Measurements from ENCODE around the gene P3R3URF. TPM values are rescaled to one million over a fixed set of nuclear protein-coding genes. Genes with fewer than 3 reads are reported as not detected.

P3R3URF gene
- total RNA-seq, 1 donor from 2014 or later: not detected

GRCh38 chr1:46158312-46159281 lies 17.7 kb downstream of the P3R3URF start:
- Mint-ChIP-seq H3K36me3 (ENCODE audit: low read depth) (no peaks in the 10 kb centered on the region), H3K4me1 (no peaks in the 10 kb centered on the region), H3K27ac (no peak overlapping the region), H3K9me3 (no peaks in the 10 kb centered on the region), H3K27me3 (peaks cover 5% of the 10 kb centered on the region), H3K4me3 (no peak overlapping the region)
- POLR2A ChIA-PET: no interaction called here
- DNase-seq: no peak
- no peak for ATAC-seq (ENCODE audit: low read depth)
- CTCF ChIA-PET: no interaction called here
- intact Hi-C loops (cut with micrococcal nuclease): no loop called here
- TF ChIP-seq CTCF (IDR thresholded peaks at IDR 0.05): no peak

DNA sequence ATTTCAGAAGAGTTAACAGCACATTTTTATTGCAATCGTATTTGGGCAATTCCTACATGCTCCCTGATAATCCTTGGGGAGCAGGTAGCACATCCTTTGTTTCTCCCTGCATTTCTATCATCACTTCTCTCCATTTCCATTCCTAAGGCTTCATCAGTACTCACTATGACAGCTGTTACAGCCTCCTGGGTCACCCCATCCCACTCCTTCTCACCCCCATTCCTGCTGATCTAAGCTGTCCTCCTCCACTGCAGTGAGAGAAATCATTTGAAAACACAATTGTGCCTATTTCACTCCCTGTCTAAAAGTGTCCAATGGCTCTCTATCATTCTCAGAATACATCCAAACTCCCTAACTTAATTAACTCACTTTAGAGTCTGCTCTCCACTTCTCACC lies 18.4 kb downstream of the P3R3URF start:
- CTCF ChIA-PET: no interaction called here

DNA sequence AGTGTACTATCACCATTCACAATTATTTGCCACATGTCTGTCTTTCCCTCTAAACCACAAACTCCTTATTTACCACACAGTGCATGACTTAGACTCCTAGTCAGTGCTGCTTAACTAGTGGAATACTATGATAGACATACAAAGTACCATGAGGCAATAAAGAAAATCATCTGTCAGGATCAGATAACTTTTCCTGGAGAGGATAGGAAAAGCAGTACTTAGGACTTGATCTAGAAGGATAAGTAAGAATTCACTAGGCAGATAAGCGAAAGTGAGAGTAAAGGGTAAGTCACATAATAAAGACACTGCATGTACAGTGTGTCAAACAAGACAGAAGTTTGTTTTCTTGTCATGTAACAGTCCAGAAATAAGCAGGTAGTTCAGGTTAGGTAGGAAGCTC lies 22.6 kb downstream of the P3R3URF start:
- no peak for TF ChIP-seq CTCF (IDR thresholded peaks at IDR 0.05)
- ATAC-seq (ENCODE audit: low read depth) (no peak), DNase-seq (no peak)
- POLR2A ChIA-PET: no interaction called here
- Mint-ChIP-seq H3K4me1 (peaks cover 2% of the 10 kb centered on the region), H3K36me3 (ENCODE audit: low read depth) (no peaks in the 10 kb centered on the region), H3K27ac (no peak overlapping the region), H3K9me3 (no peaks in the 10 kb centered on the region), H3K4me3 (no peak overlapping the region), H3K27me3 (no peaks in the 10 kb centered on the region)
- intact Hi-C loops (cut with micrococcal nuclease): no loop called here
- CTCF ChIA-PET: no interaction called here

More for the DNA sequence above, 18.4 kb downstream of the P3R3URF start:
- ATAC-seq (ENCODE audit: low read depth): no peak
- intact Hi-C loops (cut with micrococcal nuclease): no loop called here
- H3K27ac Mint-ChIP-seq: no peak overlapping the region
- no peaks in the 10 kb centered on the region for H3K36me3 Mint-ChIP-seq (ENCODE audit: low read depth)
- no peaks in the 10 kb centered on the region for H3K9me3 Mint-ChIP-seq
- no peaks in the 10 kb centered on the region for H3K4me1 Mint-ChIP-seq
- no peak for DNase-seq
- H3K27me3 Mint-ChIP-seq: peaks cover 5% of the 10 kb centered on the region
- TF ChIP-seq CTCF (IDR thresholded peaks at IDR 0.05): no peak
- POLR2A ChIA-PET: no interaction called here
- H3K4me3 Mint-ChIP-seq: no peak overlapping the region

DNA sequence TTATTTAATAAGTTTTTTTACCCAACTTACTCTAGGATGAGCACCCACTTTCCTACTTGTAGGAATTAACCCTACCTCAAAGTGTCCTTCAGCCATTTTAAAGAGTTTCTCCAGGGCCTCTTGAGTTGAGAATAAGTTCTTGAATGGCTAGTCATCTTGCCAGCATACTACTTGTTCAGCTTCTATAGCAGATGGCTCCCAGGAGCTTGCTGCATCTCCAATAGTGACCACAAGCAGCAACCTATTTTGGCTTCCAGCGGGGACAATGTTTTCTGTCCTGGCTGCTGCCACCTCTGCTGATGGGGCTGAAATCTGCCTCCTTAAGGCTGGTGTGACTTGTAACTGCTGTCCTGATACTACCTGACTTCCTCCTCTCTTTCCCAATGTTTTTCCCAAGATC lies 23.1 kb downstream of the P3R3URF start:
- intact Hi-C loops (cut with micrococcal nuclease): no loop called here
- ATAC-seq (ENCODE audit: low read depth): no peak
- Mint-ChIP-seq H3K4me3 (no peak overlapping the region), H3K27ac (no peak overlapping the region), H3K36me3 (ENCODE audit: low read depth) (no peaks in the 10 kb centered on the region), H3K4me1 (peaks cover 2% of the 10 kb centered on the region), H3K9me3 (no peaks in the 10 kb centered on the region), H3K27me3 (no peaks in the 10 kb centered on the region)
- POLR2A ChIA-PET: no interaction called here
- CTCF ChIA-PET: no interaction called here
- no peak for TF ChIP-seq CTCF (IDR thresholded peaks at IDR 0.05)
- DNase-seq: no peak

- intact Hi-C loops (cut with micrococcal nuclease): no loop called here
- H3K4me1 Mint-ChIP-seq: peaks cover 2% of the 10 kb centered on the region
- H3K36me3 Mint-ChIP-seq (ENCODE audit: low read depth): no peaks in the 10 kb centered on the region
- ATAC-seq (ENCODE audit: low read depth) (no peak), DNase-seq (no peak)
- H3K27me3 Mint-ChIP-seq: no peaks in the 10 kb centered on the region
- ChIA-PET POLR2A (no interaction called here), CTCF (interaction anchor here (1.5 kb wide), 1 partner anchor 114 kb away, joined by 4 read pairs; no protein-coding TSS in a partner anchor)
- H3K4me3 Mint-ChIP-seq: no peak overlapping the region
- TF ChIP-seq CTCF (IDR thresholded peaks at IDR 0.05): no peak
- H3K9me3 Mint-ChIP-seq: no peaks in the 10 kb centered on the region
- no peak overlapping the region for H3K27ac Mint-ChIP-seq
Observed at GRCh38 chr1:46152016-46152415, 24.3 kb downstream of the P3R3URF start.

Measured in activated B cell treated with CpG ODN at 0.5 μM for 24 hours (primary cell).